PC-3 (cell line): Measurements from ENCODE around the gene RNF17. TPM values are rescaled to one million over a fixed set of nuclear protein-coding genes. Genes with fewer than 3 reads are reported as not detected.

Experiments used
- ATAC-seq: fragments of 200-7000 bp; cut with Tn5 transposase; 2 replicates; pipeline ENCODE4 v1.9.1; 2020; ENCODE audit warnings: mild to moderate bottlenecking, moderate library complexity
- BruUV-seq: library from RNA; stranded (reverse); fragments of 400-500 nt; replicated peaks from 2 replicates; lab custom pipeline; 2021; lab: Mats Ljungman, UMichigan
- CTCF ChIA-PET: fragments of 300-600 bp; sonication (Branson Sonifier 250); formaldehyde crosslinking; loops from one replicate; lab custom pipeline; 2022; ENCODE audit warnings: antibody characterized with exemption; lab: Charles Lee
- POLR2A ChIA-PET: fragments of 300-600 bp; sonication (Branson Sonifier 250); formaldehyde crosslinking; loops from one replicate; lab custom pipeline; 2022; ENCODE audit warnings: antibody characterized with exemption; ENCODE audit not compliant: unreplicated experiment; lab: Charles Lee
- DNase-seq: peaks from one replicate; pipeline ENCODE4 v3.0.0-alpha.2; 2015
- H2AFZ ChIP-seq: fragments of 300-600 bp; sonication (generic); 2 replicates; pipeline ENCODE4 v1.6.0; 2016; ENCODE audit warnings: antibody characterized with exemption, low read length
- H3F3A ChIP-seq: fragments of 300-600 bp; sonication (generic); one replicate; pipeline ENCODE4 v1.6.0; 2017; ENCODE audit warnings: antibody characterized with exemption, low read length, control low read depth, mild to moderate bottlenecking; ENCODE audit not compliant: unreplicated experiment
- H3K27ac ChIP-seq: fragments of 300-600 bp; sonication (generic); 2 replicates; pipeline ENCODE4 v1.5.1; 2016; ENCODE audit warnings: mild to moderate bottlenecking, low read length
- H3K27me3 ChIP-seq: fragments of 300-600 bp; sonication (generic); 2 replicates; pipeline ENCODE4 v1.6.1; 2016; ENCODE audit warnings: low read length, mixed read lengths
- H3K36me3 ChIP-seq: fragments of 300-600 bp; sonication (generic); 2 replicates; pipeline ENCODE4 v1.6.1; 2016; ENCODE audit warnings: low read depth, mixed run types, low read length, mixed read lengths
- H3K4me1 ChIP-seq: fragments of 300-600 bp; sonication (generic); 2 replicates; pipeline ENCODE4 v1.5.1; 2016; ENCODE audit warnings: low read length; ENCODE audit not compliant: insufficient read depth
- H3K4me2 ChIP-seq: fragments of 300-600 bp; sonication (generic); 2 replicates; pipeline ENCODE4 v1.6.0; 2016; ENCODE audit warnings: low read length
- H3K4me3 ChIP-seq: fragments of 300-600 bp; sonication (generic); 2 replicates; pipeline ENCODE4 v1.5.1; 2016; ENCODE audit warnings: mild to moderate bottlenecking, low read length, mixed read lengths
- H3K79me2 ChIP-seq: fragments of 300-600 bp; sonication (generic); 2 replicates; pipeline ENCODE4 v1.6.1; 2017; ENCODE audit warnings: low read length, mixed read lengths
- H3K9ac ChIP-seq: fragments of 300-600 bp; sonication (generic); 2 replicates; pipeline ENCODE4 v1.6.0; 2016; ENCODE audit warnings: mild to moderate bottlenecking, low read length
- H3K9me2 ChIP-seq: fragments of 300-600 bp; sonication (generic); replicated peaks from 2 replicates; pipeline ENCODE4 v1.6.1; 2016; ENCODE audit warnings: mixed run types, low read length, mixed read lengths
- H3K9me3 ChIP-seq: fragments of 300-600 bp; sonication (generic); 2 replicates; pipeline ENCODE4 v1.6.1; 2016; ENCODE audit warnings: low read length, mixed read lengths
- H4K20me1 ChIP-seq: fragments of 300-600 bp; sonication (generic); 2 replicates; pipeline ENCODE4 v1.6.1; 2016; ENCODE audit warnings: low read length, mixed read lengths
- EZH2 ChIP-seq: fragments of 300-600 bp; sonication (generic); IDR thresholded peaks from one replicate; pipeline ENCODE4 v1.6.1; 2017; ENCODE audit warnings: antibody characterized with exemption, mild to moderate bottlenecking, low read length; ENCODE audit not compliant: unreplicated experiment
- EZH2phosphoT487 ChIP-seq: fragments of 300-600 bp; sonication (generic); IDR thresholded peaks from 2 replicates; pipeline ENCODE4 v1.6.1; 2018; ENCODE audit warnings: mild to moderate bottlenecking, antibody characterized with exemption, low read length, borderline replicate concordance
- intact Hi-C: fragments of 100-400 bp; cut with micrococcal nuclease; formaldehyde crosslinking; loops from 2 replicates; pipeline ENCODE4 v1.9.0; 2023
- total RNA-seq: library from RNA; depleted of rRNA; stranded (reverse); fragments of >200 nt; gene quantifications from 2 replicates; pipeline ENCODE4 v1.2.3, GENCODE V29; 2014
- TF ChIP-seq, protein P1 (sequence below): fragments of 300-600 bp; sonication (generic); conservative IDR thresholded peaks from 2 replicates; pipeline ENCODE4 v1.5.1; 2017; ENCODE audit warnings: antibody characterized with exemption, low read depth, mild to moderate bottlenecking, low read length

The RNF17 gene
- total RNA-seq, 1 experiment from 2014 or later = not detected

DNA sequence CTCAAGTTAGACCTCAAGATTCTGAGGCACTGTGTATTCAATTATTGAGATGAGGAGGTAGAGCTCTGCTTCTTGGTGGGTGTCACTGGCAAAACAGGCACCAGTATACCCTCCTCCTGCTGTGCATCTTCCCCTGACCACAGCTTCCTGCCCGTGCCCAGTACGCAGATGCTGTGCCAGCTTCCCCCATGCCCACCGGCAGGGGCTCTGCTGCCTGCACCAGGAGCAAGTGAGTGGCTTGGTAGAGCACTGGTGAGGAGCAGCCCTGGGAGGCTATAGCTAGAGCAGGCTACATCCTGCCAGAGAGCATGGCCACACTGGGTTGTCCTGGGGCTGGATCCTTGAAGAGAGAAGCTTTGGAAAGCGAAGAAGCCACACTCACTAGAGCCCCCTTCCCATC lies 21.0 kb upstream of the RNF17 start:
- H3K27ac ChIP-seq = no peak overlapping the region
- intact Hi-C loops = no loop called here
- DNase-seq = no peak

DNA sequence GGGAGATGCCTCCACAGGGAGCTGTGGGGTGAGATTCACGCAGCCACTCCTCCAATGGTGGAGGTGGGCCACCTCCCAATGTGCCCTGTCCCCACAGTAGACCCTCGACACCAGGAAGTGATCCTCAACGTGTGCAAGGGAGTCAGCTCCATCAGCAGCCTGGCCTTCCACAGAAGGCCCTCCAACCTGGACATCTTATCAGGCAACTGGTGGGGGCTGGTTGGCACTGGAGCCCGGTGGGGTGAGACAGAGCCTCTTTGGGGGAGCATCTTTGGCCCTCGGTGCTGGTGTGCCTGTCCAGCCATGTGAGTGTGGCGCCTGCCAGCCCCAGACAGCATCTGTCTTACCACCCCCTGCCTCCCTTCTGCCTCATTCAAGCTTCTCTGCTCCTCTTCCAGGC lies 19.7 kb upstream of the RNF17 start:
- ChIA-PET CTCF (no interaction called here), POLR2A (no interaction called here)
- Histone ChIP-seq H3K4me3 (no peak overlapping the region), H3K79me2 (no peaks in the 10 kb centered on the region), H3K9me2 (no peaks in the 10 kb centered on the region), H3K36me3 (no peaks in the 10 kb centered on the region), H2AFZ (no peak overlapping the region), H3K9me3 (no peaks in the 10 kb centered on the region), H4K20me1 (no peaks in the 10 kb centered on the region), H3F3A (no peaks in the 10 kb centered on the region), H3K4me1 (no peaks in the 10 kb centered on the region), H3K9ac (no peak overlapping the region), H3K27ac (no peak overlapping the region), H3K27me3 (peaks cover 23% of the 10 kb centered on the region), H3K4me2 (no peak overlapping the region)
- no TSS peak for BruUV-seq
- TF ChIP-seq EZH2 (no peak), EZH2phosphoT487 (no peak)
- TF ChIP-seq, protein P1, sequence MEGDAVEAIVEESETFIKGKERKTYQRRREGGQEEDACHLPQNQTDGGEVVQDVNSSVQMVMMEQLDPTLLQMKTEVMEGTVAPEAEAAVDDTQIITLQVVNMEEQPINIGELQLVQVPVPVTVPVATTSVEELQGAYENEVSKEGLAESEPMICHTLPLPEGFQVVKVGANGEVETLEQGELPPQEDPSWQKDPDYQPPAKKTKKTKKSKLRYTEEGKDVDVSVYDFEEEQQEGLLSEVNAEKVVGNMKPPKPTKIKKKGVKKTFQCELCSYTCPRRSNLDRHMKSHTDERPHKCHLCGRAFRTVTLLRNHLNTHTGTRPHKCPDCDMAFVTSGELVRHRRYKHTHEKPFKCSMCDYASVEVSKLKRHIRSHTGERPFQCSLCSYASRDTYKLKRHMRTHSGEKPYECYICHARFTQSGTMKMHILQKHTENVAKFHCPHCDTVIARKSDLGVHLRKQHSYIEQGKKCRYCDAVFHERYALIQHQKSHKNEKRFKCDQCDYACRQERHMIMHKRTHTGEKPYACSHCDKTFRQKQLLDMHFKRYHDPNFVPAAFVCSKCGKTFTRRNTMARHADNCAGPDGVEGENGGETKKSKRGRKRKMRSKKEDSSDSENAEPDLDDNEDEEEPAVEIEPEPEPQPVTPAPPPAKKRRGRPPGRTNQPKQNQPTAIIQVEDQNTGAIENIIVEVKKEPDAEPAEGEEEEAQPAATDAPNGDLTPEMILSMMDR = no peak
- no peak for ATAC-seq
- intact Hi-C loops = no loop called here
- no peak for DNase-seq

More for the DNA sequence above, 21.0 kb upstream of the RNF17 start:
- H4K20me1 ChIP-seq = no peaks in the 10 kb centered on the region
- POLR2A ChIA-PET = interaction anchor here (0.5 kb wide), 1 partner anchor 116 kb away, joined by 3 read pairs; no protein-coding TSS in a partner anchor
- no peak for ATAC-seq
- H3K4me3 ChIP-seq = no peak overlapping the region
- H3K9ac ChIP-seq = no peak overlapping the region
- H3K36me3 ChIP-seq = no peaks in the 10 kb centered on the region
- CTCF ChIA-PET = no interaction called here
- no peak overlapping the region for H2AFZ ChIP-seq
- H3K4me2 ChIP-seq = no peak overlapping the region
- BruUV-seq = no TSS peak
- no peaks in the 10 kb centered on the region for H3K79me2 ChIP-seq
- TF ChIP-seq, protein P1 = no peak
- TF ChIP-seq EZH2 (no peak), EZH2phosphoT487 (no peak)
- no peaks in the 10 kb centered on the region for H3F3A ChIP-seq
- no peaks in the 10 kb centered on the region for H3K9me2 ChIP-seq
- H3K4me1 ChIP-seq = no peaks in the 10 kb centered on the region
- H3K9me3 ChIP-seq = no peaks in the 10 kb centered on the region
- H3K27me3 ChIP-seq = peaks cover 12% of the 10 kb centered on the region

DNA sequence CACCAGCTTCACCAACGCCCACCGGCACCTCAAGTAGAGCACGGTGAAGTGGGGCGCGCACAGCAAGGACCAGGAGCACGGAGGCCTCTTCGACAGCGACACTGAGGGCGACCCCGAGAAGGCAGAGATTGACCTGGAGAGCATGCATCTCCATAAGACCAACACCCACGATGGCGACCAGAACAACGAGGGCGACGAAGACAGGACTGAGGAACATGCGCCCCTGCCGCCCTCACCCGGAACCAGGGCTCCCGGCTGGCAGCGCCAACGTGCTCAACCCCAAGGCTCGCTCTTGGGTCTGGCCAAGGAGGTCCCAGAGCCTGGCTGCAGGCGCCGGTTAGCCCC lies 18.5 kb upstream of the RNF17 start:
- no peak overlapping the region for H3K4me2 ChIP-seq
- CTCF ChIA-PET = no interaction called here
- no peaks in the 10 kb centered on the region for H4K20me1 ChIP-seq
- no TSS peak for BruUV-seq
- ATAC-seq (no peak), DNase-seq (no peak)
- TF ChIP-seq, protein P1 = no peak
- POLR2A ChIA-PET = no interaction called here
- intact Hi-C loops = no loop called here
- H3K9me2 ChIP-seq = no peaks in the 10 kb centered on the region
- H3K27ac ChIP-seq = no peak overlapping the region
- no peak overlapping the region for H2AFZ ChIP-seq
- H3K36me3 ChIP-seq = no peaks in the 10 kb centered on the region
- H3K4me1 ChIP-seq = no peaks in the 10 kb centered on the region
- H3F3A ChIP-seq = no peaks in the 10 kb centered on the region
- no peak overlapping the region for H3K9ac ChIP-seq
- H3K9me3 ChIP-seq = no peaks in the 10 kb centered on the region
- no peak overlapping the region for H3K4me3 ChIP-seq
- H3K27me3 ChIP-seq = peaks cover 33% of the 10 kb centered on the region
- H3K79me2 ChIP-seq = no peaks in the 10 kb centered on the region
